GM19467 (cell line): Measurements from ENCODE around the gene CELF4.

Experiments
- ATAC-seq: cut with Tn5 transposase; IDR thresholded peaks from one replicate; pipeline ENCODE4 v1.9.1; 2021; ENCODE audit warnings: mild to moderate bottlenecking, moderate library complexity; ENCODE audit not compliant: unreplicated experiment

CELF4 gene

DNA sequence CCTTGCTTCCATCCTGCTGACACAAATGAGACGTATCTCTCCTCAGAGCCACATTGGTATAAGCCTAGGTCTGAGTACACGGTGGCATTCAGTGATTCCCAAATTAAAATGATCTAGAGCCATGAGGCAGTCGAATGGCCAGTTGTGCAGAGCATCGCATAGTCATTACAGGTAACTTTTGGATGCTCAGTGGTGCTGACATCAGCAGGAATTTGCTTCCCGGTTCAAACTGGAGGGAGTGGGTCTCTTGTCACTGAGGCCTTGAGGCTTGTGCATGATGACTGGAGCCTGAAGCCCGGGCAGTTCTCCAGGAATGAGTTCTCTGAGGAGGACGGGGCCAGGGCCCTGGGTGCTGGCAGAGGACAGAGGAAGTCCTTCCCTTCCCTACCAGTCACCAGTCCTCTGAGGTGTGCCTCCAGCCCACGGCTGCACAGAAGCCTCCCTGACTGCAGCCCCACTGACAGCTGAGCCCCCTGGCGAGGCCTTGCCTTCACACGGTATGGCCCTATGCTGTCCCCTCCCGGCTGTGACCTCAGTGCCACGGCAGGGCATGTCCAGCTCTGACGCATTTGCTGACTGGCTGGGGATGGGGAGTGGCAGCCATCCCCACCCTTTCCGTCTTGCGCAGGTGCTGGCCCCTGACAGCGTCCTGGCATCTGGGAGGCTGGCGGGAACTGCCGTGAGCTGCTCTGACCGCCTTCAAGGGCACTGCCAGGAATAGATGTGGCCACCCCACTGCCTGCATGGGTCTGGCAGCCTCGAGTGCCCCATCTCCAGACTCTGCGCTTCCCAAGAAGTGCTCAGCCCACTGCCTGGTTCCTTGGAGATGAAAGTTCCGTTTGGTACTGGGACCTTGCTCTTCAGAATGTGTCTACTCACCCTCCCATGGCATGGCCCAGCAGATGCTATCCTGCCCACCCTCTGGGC, 117.4 kb downstream of the CELF4 start:
- ATAC-seq, result no peak

DNA sequence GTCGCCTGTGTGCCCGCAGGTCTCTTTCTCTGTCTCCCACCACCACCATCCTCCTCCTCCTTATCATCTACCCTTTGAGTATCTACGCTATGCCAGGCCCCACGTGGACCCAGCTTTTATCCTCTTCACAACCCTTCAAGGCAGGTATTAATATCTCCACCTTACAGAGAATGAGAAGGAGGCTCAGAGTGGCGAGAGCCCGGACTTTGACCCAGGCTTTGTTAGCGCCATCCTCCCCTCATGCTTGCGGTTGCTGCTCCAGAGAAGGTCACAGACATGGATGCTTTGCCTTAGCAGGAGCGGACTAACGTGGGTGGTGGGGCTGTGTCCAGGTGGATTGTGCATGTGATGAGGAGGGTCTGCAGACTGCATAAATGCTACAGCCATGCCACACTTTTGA, 119.8 kb downstream of the CELF4 start:
- ATAC-seq, result no peak

DNA sequence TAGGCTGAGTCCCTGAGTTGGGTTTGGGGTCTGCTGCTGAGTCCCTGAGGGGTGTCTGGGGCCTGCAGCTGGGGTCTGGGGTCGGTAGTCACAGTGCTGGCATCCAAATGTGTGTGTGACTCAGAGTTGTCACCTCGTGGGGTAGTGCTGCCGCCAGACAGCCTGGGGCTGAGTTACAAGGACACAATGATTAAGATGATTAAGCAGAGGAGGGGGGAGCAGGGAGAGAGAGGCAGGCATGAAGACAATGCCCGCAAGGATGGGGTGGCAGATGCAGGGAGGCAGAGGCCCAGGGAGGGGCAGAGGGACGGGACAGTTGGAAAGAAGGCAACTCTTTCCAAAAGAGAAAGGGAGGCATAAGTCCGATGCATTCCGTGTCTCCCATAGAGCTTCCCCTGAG, 120.2 kb downstream of the CELF4 start:
- ATAC-seq, result no peak

DNA sequence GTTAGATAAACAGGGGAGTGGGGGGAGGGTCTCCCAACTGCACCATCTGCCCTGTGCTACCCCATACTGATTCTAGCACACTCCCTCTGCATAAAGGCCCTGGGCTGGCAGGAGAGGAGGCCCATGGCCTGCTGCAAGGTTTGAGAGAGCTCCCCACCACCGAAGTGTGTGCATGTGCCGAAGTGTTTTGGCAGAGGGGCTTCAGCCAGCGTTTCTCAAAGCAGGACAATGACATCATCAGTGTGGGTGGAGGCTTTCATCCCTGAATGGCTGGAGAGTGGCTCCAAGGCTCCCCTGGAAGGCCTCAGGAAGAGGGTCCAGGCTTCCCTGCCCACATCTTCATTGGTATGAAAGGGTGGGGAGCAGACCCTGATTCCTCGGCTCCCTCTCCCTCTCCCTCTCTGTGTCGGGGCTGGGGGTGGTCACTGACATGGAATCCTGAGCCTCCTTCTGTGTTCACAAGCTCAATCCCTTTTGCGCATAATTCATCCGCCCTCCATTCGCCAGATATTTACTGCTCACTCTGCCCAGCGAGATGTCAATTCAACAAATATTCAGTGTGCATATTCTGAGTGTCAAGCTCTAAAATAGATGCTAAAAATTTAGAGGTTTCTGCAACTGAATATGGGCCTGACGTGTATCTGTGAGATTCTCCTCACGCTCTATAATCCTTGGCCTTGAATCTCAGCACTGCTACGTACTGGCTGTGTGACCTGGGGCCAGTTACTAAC, 122.1 kb downstream of the CELF4 start:
- ATAC-seq, result no peak

DNA sequence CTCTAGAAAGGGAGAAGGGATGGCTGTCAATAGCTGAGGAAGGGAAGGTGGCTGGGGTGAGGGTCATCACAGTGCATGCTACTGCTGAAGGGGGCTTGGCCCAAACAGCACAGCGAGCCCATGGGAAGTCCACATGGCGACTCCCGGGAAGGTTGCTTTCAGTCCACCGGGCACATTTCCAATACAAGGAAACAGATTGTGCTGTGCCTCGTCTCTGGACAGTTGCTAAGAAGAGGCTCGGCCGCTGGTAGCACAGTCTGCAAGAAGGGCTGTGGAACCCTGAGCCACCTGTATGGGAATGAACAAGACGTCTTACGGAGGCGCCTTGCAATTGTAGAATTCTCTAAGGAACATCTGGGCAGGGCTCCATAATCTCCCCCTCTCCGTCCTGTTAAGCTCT, 123.1 kb downstream of the CELF4 start:
- no peak for ATAC-seq

DNA sequence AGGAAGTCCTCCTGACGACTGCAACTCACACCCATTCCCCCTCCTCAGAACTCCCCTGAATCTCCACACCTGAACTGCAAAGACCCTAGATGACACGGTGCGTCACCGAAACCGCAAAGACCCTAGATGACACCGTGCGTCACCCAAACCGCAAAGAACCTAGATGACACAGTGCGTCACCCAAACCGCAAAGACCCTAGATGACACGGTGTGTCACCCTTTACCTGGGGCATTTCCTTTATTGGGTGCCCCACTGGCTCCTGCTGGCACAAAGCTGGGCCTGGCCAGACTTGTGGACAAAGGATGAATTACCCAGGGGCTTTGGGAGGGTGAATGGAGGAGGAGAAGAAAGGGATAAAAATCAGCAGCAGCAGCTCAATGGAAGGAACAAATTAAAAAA, 123.8 kb downstream of the CELF4 start:
- no peak for ATAC-seq

DNA sequence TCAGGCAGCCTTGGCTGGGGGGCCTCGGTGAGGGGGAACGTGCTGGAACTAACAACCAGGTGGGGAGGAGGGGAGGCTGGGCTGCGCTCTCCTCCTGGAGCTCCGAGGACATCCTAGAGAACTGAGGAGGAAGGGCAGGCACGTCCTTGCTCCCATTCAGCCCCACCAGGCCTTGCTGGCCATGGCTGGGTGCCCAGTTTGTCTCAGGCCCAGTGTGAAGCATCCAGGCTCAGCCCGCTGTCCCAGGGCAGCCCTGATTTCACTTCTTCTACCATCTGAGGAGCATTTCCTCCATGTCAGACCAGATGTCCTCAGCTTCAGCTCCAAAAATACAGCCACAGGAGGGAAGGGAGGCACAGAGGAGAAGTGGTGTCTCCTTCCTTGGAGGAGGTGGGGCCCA, 125.4 kb downstream of the CELF4 start:
- no peak for ATAC-seq

DNA sequence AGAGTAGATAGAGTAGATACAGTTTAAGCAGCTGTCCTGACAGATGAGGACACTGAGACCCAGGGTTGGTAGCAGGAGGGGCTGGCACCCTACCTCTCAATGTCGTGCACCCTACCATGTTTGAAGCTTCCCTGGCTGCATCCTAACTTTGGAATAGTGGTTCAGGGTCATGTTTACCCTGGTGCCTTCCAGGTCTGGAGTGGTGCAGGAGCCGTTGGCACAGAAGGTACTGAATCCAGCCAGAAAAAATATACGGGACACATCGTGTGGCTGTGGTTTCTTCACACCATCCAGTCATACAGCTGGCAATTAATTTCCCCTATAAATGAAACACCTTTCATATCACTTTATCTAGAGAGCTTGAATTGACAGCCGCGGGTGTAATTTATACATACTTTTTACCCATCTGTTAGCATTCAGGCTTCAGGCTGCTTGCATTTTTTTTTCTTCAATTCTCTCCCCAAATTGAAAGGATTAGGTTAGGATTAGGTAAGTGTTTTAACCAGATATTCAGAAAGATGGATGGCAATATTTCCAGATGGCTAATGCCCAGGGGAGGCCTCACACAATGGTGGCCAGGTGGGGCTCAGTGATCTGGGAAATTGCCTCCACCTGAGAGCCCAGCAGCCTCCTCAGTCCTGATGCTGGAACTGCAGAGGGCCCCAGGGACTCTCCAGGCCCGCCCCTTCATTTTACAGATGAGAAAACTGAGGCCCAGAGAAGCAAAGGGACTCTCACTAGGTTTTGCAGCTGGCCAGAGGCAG, 127.0 kb downstream of the CELF4 start:
- ATAC-seq, result no peak

DNA sequence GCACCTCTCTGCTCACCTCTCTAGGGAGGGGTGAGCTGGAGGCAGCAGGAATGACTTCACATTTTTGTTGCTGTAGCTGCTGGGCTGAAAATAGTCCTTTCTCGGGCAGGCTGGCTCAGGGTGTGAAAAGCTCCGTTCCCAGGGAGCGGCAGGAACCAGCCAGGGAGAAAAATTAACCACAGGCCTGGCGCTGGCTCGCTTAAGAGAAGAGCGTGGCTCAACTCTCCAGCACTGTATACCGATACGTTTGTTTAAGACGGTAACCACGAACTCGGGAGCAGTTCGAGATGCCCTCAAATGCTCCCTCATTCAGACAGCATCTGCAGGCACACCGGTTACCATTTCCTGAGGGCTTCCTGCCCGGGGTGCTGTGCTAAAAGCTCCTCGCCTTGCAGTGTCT, 129.6 kb downstream of the CELF4 start:
- no peak for ATAC-seq

DNA sequence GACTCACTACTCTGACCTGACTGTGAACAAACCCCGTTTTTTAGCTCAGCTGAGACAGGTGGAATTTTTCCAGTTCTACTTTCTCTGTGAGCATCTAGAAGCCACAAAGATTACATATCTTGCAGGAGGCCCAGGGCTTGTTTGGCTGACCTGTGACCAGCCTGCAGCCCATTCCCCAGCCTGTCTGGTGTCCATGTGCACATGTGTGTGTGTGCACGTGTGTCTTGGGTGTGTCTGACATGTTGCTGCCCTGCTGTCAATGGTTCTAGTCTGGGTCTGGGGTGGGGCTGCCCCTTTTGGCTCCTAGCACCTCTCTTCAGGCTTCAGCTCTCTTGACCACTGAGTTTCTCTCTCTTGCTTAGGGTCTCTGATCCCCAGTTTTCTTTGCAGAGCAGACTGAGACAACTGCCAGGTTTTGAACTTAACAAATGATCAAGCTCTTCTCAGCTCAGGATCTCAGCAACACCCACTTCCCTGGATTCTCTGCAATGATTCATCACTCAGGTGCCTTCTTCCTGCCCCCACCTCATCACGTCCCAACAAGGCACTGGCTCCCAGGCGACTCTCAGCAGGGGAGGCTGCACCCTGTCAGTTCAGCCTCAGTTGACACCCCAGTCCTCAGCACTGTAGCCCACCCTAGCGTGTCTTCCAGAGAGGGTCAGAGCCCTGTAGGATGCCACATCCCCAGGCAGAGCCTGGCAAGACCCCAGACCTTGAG, 130.3 kb downstream of the CELF4 start:
- ATAC-seq, result no peak

DNA sequence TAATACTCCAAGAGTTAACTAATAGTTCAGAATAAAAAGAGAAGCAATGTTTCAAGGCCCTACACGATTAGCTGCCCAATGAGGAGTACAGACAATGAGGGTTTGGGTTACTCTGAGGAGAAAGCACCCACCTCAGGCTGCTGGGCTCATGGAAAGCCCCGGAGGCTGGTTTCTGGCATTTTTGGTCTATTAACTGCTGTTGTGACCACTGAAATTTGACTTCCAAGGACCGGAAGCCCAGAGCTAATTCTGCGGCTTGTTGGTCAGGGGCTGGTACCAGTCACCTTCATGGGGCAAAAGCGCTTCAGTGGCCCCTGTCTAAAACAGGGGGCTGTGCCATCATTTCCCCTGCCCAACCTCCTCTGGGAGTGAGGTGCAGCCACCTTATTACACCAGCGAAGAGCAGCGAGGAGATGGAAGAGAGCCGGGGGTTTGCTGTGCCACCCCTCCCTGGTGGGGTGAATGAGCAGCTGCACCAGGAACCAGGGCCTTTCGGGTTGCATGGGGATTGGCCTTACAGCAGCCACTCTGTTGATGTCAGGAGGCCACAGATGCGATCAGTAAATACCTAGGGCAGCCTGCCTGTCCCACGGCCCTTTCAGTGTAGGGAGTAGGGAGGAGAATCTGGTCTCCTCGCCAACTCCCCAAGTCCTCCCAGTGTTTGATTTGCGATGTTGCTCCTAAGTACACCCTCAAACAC, 131.3 kb downstream of the CELF4 start:
- no peak for ATAC-seq

DNA sequence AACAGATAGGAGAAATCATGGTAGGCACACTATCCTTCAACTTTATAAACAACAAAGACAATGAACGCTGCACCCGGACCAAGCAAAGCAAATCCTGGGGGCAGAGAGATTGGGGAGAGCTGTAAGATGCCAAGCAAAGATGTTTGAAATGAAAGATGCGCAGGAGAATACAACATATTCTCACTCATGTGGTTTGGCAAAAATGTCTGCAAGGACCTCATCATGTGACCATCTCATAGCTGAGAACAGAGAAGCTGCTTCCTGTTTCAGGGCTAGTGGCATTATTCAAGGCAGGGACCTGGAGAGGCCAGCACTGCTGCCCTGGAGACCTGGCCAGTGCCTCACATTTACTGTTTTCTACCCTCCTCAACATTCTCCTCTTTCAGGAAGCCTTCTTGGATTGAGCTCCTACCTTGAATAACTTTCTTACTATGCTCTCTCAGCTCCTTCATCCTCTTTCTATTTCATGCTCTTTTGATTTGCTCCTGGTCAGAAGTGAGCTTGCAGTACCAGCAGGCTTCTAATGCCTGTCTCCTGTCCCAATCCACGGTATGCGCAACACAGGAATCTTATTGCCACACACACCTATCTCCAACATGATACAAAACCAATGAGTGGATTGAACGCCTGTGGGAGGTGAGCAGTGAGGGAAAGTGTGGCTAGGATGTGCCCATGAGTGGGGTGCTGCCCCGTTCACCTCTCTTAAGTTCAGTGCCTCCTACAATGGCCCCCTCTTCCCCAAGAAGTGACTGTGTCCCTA, 133.0 kb downstream of the CELF4 start:
- no peak for ATAC-seq

DNA sequence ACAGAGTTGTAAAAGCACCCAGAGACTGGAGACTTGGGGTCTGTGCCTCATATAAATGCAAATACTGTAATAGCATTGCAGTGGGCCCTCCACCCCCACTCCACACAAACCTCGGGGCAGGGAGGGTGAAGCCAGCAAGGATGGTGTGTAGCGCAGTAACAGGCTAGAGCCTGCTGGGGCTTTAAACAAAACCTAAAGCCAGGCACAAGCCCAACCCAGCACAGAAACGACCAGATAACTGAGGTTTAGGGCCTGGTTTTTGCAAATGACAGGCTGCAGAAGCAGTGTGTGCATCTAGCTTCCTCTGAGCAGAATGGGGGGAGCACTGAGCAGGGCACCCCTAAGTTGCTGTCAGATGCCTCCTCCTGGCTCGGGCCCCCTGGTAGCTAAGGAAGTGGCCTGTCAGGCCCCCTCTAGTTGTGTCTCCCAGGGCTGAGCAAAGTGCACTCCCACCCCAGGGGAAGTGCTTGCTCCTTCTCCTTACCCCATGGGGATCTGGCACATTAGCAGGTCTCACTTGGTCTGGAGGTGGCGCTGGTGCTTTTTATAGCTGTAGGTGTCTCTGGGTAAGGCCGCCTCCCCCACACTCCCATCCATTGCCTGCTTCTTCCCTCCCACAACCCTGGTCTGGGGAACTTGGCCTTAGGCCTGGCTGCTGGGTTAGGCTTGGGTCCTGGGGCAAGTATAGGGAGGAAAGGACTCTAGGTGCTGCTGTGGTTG, 135.1 kb downstream of the CELF4 start:
- no peak for ATAC-seq

DNA sequence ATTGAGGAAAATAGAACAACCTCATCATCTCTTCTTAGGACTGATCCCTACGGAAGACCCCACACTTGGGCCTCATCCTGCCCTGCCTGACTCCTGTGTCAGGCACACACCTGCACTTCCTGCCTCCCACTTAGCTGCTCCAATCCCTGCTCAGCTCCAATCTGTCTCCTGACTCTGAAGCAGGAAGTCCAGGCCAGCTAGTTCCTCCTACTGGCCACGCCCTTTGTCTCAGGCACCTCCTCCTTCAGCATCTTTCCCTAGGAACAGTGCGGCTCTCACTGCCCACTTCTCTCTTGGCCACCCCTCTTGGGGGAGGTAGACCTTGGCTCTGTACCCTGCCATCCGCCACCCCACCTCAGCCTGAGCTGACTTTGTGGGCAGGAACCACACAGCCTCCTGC, 135.8 kb downstream of the CELF4 start:
- no peak for ATAC-seq

DNA sequence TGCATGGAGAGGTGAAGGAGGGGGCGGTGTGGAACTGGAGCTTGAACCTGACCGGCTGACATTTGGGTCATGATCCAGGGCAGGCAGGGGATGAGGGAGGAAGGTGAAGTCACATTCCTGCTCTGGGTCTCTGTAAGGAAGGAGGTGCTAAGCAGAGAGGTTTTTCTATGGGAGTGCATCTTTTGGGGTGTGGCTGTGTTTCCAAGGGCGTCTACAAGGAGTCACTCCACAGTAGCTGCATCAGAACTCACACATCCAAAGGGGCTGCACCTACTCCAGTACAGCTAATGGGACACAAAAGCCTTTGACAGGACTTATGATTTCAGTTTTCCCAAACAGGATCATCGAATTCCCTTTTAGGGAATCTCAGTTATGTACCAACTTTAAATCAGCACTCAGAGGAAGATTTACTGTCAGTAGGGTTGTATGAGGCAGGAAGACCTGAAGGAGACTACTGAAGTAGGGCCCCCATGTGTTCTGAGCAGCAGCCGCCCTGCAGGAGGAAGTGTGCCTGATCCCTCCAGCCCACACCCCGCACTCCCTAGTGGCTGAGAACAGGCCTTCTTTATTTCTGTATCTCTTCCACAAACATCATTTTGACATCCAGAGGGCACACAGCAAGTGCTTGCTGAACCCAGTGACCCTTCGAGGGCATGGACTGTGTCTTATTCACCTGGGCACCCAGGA, 137.2 kb downstream of the CELF4 start:
- no peak for ATAC-seq

DNA sequence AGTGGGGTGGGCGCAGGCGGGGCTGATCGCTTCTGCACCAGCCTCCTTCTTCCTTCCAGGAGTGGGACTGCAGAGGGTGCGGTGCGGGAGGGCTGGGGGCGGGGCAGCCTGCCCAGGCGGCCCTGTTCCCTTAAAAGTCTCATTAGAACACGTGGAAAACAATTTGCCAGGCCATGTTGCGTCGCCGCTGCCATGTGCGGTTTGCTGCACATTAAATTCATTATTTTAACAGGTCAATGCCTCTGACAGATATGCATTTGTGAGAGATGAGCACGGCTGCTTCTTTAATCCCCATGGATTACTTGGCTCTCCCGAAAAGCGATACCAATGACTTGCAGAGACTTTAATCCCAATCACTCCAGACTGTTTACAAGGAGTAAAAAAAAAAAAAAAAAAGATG, 139.0 kb downstream of the CELF4 start:
- ATAC-seq, result no peak

DNA sequence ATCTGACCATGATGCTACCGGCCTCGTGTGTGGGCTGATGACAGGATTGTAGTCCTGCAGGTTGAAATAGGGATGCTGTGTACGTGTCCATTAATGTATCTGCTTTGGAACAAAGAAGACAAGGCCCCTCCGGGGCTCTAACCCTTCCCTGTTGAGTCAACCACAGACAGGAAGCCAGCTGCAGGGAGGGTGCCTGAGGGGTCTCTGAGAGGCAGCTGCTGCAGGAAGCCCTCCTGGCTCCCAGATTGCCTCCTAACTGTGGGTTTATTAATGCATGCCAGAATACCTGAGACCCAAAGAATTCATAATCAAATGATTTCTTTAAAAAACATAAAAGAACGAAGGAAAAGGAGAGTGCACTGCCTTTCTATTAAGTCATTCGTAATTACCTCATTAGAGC, 140.4 kb downstream of the CELF4 start:
- no peak for ATAC-seq

DNA sequence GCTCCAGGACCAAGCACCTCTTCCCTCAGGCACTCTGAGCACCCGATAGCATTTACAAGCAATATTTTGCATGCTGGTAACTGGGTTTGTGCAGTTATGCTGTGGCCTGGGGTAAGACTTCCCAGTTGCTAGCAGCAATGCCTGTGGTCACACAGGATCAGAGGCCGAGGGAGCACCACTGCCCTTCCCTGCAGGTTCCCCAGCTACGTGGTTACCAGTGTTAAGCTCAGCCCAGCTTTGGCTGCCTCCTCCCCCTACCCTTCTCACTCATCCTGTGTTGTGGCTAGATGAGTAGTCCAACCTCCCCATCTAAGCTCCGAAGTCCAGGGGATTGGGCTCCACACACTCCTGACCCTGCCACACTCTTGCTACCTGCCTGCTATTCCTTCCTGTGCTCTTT, 141.1 kb downstream of the CELF4 start:
- no peak for ATAC-seq
